CD4-positive, CD25-positive, alpha-beta regulatory T cell (primary cell): Measurements from ENCODE around the gene MDM2. TPM values are rescaled to one million over a fixed set of nuclear protein-coding genes. Genes with fewer than 3 reads are reported as not detected.
"Not testable (repeated sequence)": the region's sequence is repeated elsewhere in the genome, so short reads cannot be mapped to it uniquely, and the experiment has no call there.

ENCODE experiments used
- ATAC-seq, 2 donors: fragments of 150-1000 bp; cut with Tn5 transposase; one replicate each; pipeline ENCODE4 v1.10.0; 2021; ENCODE audit warnings: low read depth in 2 of 2, moderate number of reproducible peaks in 2 of 2, moderate library complexity in 1 of 2
- DNase-seq, 3 donors: peaks; one replicate each; pipeline versions ENCODE4 v3.0.0 to v3.0.0-alpha.2; 2012 to 2022; ENCODE audit warnings: mixed read lengths in 1 of 3
- H3K27ac ChIP-seq: one replicate; pipeline ENCODE4 v1.7.0; 2013; ENCODE audit warnings: mild to moderate bottlenecking, low read length; ENCODE audit not compliant: insufficient read depth, poor library complexity, severe bottlenecking
- H3K27me3 ChIP-seq: one replicate; pipeline ENCODE4 v1.7.0; 2013; ENCODE audit warnings: low read length; ENCODE audit not compliant: control insufficient read depth, insufficient read depth
- H3K36me3 ChIP-seq: one replicate; pipeline ENCODE4 v1.7.0; 2013; ENCODE audit warnings: mild to moderate bottlenecking, low read length, moderate library complexity; ENCODE audit not compliant: control insufficient read depth, insufficient read depth
- H3K4me1 ChIP-seq: 2 replicates; pipeline ENCODE4 v1.7.0; 2013; ENCODE audit warnings: mild to moderate bottlenecking, low read length; ENCODE audit not compliant: insufficient read depth, control insufficient read depth, poor library complexity, severe bottlenecking
- H3K4me3 ChIP-seq: one replicate; pipeline ENCODE4 v1.7.0; 2013; ENCODE audit warnings: low read depth, mild to moderate bottlenecking, low read length, moderate library complexity
- H3K9me3 ChIP-seq, 2 experiments: 1 replicate in 1 of 2; 2 replicates in 1 of 2; pipeline ENCODE4 v1.7.0; 2013; ENCODE audit warnings: low read length in 2 of 2, mild to moderate bottlenecking in 1 of 2, moderate library complexity in 1 of 2; ENCODE audit not compliant: control insufficient read depth in 2 of 2
- H3K27ac Mint-ChIP-seq, 3 donors: one replicate each; pipeline ENCODE4 v1.8.0; 2020 to 2022; ENCODE audit warnings: mild to moderate bottlenecking in 3 of 3, mixed read lengths in 3 of 3, moderate library complexity in 2 of 3
- H3K27me3 Mint-ChIP-seq: one replicate; pipeline ENCODE4 v1.8.0; 2022; ENCODE audit warnings: mild to moderate bottlenecking, mixed read lengths
- H3K36me3 Mint-ChIP-seq: one replicate; pipeline ENCODE4 v1.8.0; 2020; ENCODE audit warnings: mixed read lengths
- H3K4me1 Mint-ChIP-seq, 4 donors: one replicate each; pipeline ENCODE4 v1.8.0; 2020 to 2022; ENCODE audit warnings: mixed read lengths in 4 of 4, mild to moderate bottlenecking in 1 of 4
- H3K4me3 Mint-ChIP-seq, 4 donors: one replicate each; pipeline ENCODE4 v1.8.0; 2020 to 2022; ENCODE audit warnings: mild to moderate bottlenecking in 4 of 4, mixed read lengths in 4 of 4, moderate library complexity in 3 of 4
- H3K9me3 Mint-ChIP-seq, 7 donors: one replicate each; pipeline ENCODE4 v1.8.0; 2020 to 2022; ENCODE audit warnings: mixed read lengths in 7 of 7, mild to moderate bottlenecking in 3 of 7, moderate library complexity in 2 of 7
- polyA plus RNA-seq, 4 donors: library from polyadenylated mRNA; unstranded; fragments of 300-500 nt; fragmentation: Illumina TruSeq; gene quantifications; one replicate each; pipeline ENCODE4 v1.2.3, GENCODE V29; 2021
- total RNA-seq: library from RNA; stranded (reverse); gene quantifications from one replicate; pipeline ENCODE4 v1.2.3, GENCODE V29; 2022

Gene MDM2
- total and polyA plus RNA-seq, 5 donors from 2014 or later, result 21.8 to 101 (median 24.0) TPM

DNA sequence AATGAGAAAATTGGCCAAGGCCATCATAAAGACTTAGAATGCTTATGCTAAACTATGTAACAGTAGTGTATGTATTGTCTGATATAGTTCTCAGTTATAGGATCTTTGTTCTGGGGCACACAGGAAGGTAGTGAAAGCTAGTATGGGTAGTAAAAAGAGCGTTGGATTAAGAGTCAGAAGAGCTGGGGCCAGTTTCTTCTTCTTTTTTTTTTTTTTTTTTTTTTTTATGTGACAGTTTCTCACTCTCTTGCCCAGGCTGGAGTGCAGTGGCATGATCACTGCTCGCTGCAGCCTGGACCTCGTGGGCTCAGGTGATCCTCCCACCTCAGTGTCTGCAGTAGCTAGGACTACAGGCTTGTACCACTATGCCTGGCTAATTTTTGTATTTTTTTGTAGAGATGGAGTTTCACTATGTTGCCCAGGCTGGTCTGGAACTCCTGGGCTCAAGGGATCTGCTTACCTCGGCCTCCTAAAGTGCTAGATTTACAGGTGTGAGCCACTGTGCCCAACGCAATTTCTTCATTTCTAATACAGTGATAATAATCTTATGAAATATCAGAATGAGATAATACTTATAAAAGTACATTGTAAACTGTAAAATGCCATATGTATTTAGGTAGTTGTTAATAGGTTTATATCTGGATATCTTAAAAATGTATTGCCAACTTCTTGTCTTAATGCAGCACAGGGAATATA is 7.4 kb downstream of the MDM2 start:
- Histone ChIP-seq H3K4me1 (peaks cover 46% of the 10 kb centered on the region), H3K4me3 (peak overlapping the region; percentile 5), H3K27me3 (no peaks in the 10 kb centered on the region), H3K27ac (peak overlapping the region; percentile 14), H3K36me3 (peaks cover 61% of the 10 kb centered on the region), H3K9me3 (no peaks in the 10 kb centered on the region)
- Mint-ChIP-seq H3K4me3 (peak overlapping the region in 3 of 4 donors; percentile 1 to 15 (median 1)), H3K27ac (peak overlapping the region; percentile 2 to 70 (median 18)), H3K9me3 (no peaks in the 10 kb centered on the region), H3K27me3 (no peaks in the 10 kb centered on the region), H3K36me3 (peaks cover 28% of the 10 kb centered on the region), H3K4me1 (peaks cover 30 to 65% (median 48%) of the 10 kb centered on the region in 4 donors)
- no peak for DNase-seq
- no peak for ATAC-seq

DNA sequence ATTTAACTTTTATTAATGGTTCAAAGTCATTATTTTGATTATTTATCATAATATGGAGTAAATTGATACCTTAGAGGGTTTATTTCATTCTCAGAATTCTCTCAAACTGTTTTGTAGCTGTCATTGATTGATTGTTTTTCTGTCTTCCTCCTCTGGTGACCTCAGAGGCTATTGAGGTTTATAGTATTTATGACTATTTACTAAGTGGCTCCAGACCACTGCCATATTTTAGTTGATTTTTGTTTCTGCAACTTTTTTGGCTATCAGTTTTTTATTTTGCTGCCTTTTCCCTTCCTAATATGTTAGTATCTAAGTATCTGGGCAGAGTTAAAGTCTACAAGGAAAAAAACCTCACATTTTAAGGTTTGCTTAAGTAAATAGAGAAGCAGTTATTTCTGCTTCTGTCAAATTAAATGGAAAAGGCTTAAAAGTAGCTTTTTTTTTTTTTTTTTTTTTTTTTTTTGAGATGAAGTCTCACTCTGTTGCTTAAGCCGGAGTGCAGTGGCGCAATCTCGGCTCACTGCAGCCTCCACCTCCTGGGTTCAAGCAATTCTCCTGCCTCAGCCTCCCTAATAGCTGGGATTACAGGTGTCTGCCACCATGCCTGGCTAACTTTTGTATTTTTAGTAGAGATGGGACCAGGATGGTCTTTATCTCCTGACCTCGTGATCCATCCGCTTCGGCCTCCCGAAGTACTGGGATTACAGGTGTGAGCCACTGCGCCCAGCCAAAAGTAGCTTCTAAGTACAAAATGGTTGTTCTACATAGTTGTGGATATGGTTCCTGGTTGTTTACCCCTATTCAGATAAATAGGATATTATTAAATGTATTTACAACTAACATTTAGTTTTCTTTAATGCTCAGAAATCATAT is 8.2 kb downstream of the MDM2 start:
- no peak for DNase-seq
- Histone ChIP-seq H3K4me3 (peak overlapping the region; percentile 5), H3K27ac (peak overlapping the region; percentile 14), H3K9me3 (no peaks in the 10 kb centered on the region), H3K4me1 (peaks cover 41% of the 10 kb centered on the region), H3K27me3 (no peaks in the 10 kb centered on the region), H3K36me3 (peaks cover 67% of the 10 kb centered on the region)
- Mint-ChIP-seq H3K9me3 (no peaks in the 10 kb centered on the region), H3K36me3 (peaks cover 29% of the 10 kb centered on the region), H3K4me1 (peaks cover 32 to 67% (median 50%) of the 10 kb centered on the region in 4 donors), H3K27ac (peak overlapping the region in 1 of 3 donors; percentile 59), H3K27me3 (no peaks in the 10 kb centered on the region), H3K4me3 (peak overlapping the region in 2 of 4 donors; percentile 1 to 54)
- no peak for ATAC-seq

GRCh38 chr12:68819481-68819880 is 11.5 kb downstream of the MDM2 start:
- H3K27me3 Mint-ChIP-seq, DNase-seq, H3K9me3 ChIP-seq, H3K9me3 Mint-ChIP-seq, ATAC-seq, H3K4me3 ChIP-seq, H3K27ac ChIP-seq, H3K27me3 ChIP-seq, H3K4me3 Mint-ChIP-seq: not testable (repeated sequence)
- peaks cover 27 to 58% (median 41%) of the 10 kb centered on the region in 4 donors for H3K4me1 Mint-ChIP-seq
- peak overlapping the region in 1 of 3 donors; percentile 49 for H3K27ac Mint-ChIP-seq
- peaks cover 22% of the 10 kb centered on the region for H3K4me1 ChIP-seq
- H3K36me3 Mint-ChIP-seq, result peaks cover 37% of the 10 kb centered on the region
- peaks cover 82% of the 10 kb centered on the region for H3K36me3 ChIP-seq

- Mint-ChIP-seq H3K9me3 (peaks cover 0 to 1% (median 0%) of the 10 kb centered on the region in 7 donors), H3K4me1 (peaks cover 18 to 38% (median 30%) of the 10 kb centered on the region in 4 donors), H3K36me3 (peaks cover 34% of the 10 kb centered on the region), H3K27me3 (no peaks in the 10 kb centered on the region), H3K27ac (peak overlapping the region; percentile 78 to 86 (median 83)), H3K4me3 (peak overlapping the region in 2 of 4 donors; percentile 33 to 54)
- ATAC-seq, result no peak
- DNase-seq, result peak in 1 of 3 donors; percentile 51
- H3K4me3 ChIP-seq, result no peak overlapping the region
- H3K9me3 ChIP-seq, result no peaks in the 10 kb centered on the region
- H3K4me1 ChIP-seq, result peaks cover 5% of the 10 kb centered on the region
- H3K36me3 ChIP-seq, result peaks cover 84% of the 10 kb centered on the region
- H3K27me3 ChIP-seq, result no peaks in the 10 kb centered on the region
- no peak overlapping the region for H3K27ac ChIP-seq
Observed at GRCh38 chr12:68821357-68822188, 13.6 kb downstream of the MDM2 start.

DNA sequence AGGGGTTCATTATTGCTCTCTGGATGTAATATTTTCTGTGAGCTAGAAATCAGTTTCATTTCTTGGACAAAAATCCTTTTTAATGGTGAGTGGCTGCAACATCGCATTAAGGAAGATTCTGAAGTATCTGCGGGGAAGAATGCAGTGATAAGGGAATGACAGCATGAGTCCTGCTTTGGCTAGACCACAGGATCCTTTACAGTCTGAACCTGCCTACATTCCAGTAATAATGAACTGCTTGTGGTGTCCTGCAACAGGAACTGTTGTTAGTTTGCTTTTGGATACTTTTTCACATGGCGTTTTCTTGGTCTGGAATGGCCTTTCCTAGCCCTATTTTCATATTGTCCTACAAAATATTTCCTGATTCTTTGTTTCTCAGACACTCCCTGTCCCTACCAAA is 15.7 kb downstream of the MDM2 start:
- Histone ChIP-seq H3K27me3 (no peaks in the 10 kb centered on the region), H3K36me3 (peaks cover 87% of the 10 kb centered on the region), H3K27ac (no peak overlapping the region), H3K4me1 (peaks cover 5% of the 10 kb centered on the region), H3K4me3 (no peak overlapping the region), H3K9me3 (no peaks in the 10 kb centered on the region)
- H3K36me3 Mint-ChIP-seq, result peaks cover 36% of the 10 kb centered on the region
- no peak for DNase-seq
- H3K27ac Mint-ChIP-seq, result peak overlapping the region in 2 of 3 donors; percentile 21 to 29
- peaks cover 19 to 39% (median 29%) of the 10 kb centered on the region in 4 donors for H3K4me1 Mint-ChIP-seq
- ATAC-seq, result no peak
- no peaks in the 10 kb centered on the region for H3K27me3 Mint-ChIP-seq
- peaks cover 0 to 1% (median 0%) of the 10 kb centered on the region in 7 donors for H3K9me3 Mint-ChIP-seq
- H3K4me3 Mint-ChIP-seq, result no peak overlapping the region

DNA sequence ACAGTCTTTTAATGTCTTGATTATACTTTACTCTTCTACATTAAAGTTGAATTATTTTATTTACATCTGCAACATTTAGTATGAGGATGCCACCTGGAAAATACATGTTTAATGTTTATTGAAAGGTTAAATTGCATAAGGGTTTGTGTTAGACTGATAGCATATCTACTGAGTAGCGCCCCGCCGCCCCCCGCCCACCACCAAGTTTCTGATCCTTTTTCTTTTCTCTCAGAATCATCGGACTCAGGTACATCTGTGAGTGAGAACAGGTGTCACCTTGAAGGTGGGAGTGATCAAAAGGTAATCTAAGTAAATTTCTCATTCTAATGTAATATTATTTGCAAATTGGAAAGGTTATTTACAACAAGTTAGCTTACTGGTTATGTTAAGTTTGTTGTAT is 16.2 kb downstream of the MDM2 start:
- no peak overlapping the region for H3K4me3 Mint-ChIP-seq
- Histone ChIP-seq H3K27me3 (no peaks in the 10 kb centered on the region), H3K36me3 (peaks cover 84% of the 10 kb centered on the region), H3K9me3 (no peaks in the 10 kb centered on the region), H3K27ac (no peak overlapping the region), H3K4me1 (peaks cover 5% of the 10 kb centered on the region), H3K4me3 (no peak overlapping the region)
- H3K4me1 Mint-ChIP-seq, result peaks cover 21 to 36% (median 27%) of the 10 kb centered on the region in 4 donors
- H3K9me3 Mint-ChIP-seq, result peaks cover 0 to 1% (median 0%) of the 10 kb centered on the region in 7 donors
- H3K27me3 Mint-ChIP-seq, result no peaks in the 10 kb centered on the region
- H3K36me3 Mint-ChIP-seq, result peaks cover 36% of the 10 kb centered on the region
- no peak for ATAC-seq
- no peak for DNase-seq
- H3K27ac Mint-ChIP-seq, result peak overlapping the region in 1 of 3 donors; percentile 29

- peaks cover 86% of the 10 kb centered on the region for H3K36me3 ChIP-seq
- ATAC-seq, result no peak
- peaks cover 5% of the 10 kb centered on the region for H3K4me1 ChIP-seq
- H3K27me3 ChIP-seq, result no peaks in the 10 kb centered on the region
- H3K9me3 ChIP-seq, result no peaks in the 10 kb centered on the region
- peaks cover 0 to 1% (median 0%) of the 10 kb centered on the region in 7 donors for H3K9me3 Mint-ChIP-seq
- H3K4me1 Mint-ChIP-seq, result peaks cover 16 to 34% (median 24%) of the 10 kb centered on the region in 4 donors
- DNase-seq, result no peak
- peaks cover 36% of the 10 kb centered on the region for H3K36me3 Mint-ChIP-seq
- no peak overlapping the region for H3K27ac ChIP-seq
- H3K27me3 Mint-ChIP-seq, result no peaks in the 10 kb centered on the region
- H3K27ac Mint-ChIP-seq, result peak overlapping the region in 1 of 3 donors; percentile 29
- H3K4me3 ChIP-seq, result no peak overlapping the region
- no peak overlapping the region for H3K4me3 Mint-ChIP-seq
Observed at GRCh38 chr12:68824597-68825250, 16.7 kb downstream of the MDM2 start.
